GM23248 (cell line): ENCODE data around the gene MOSPD3.

Source experiments
- EZH2 ChIP-seq: fragments of 200-600 bp; sonication (generic); IDR thresholded peaks from 2 replicates; pipeline ENCODE4 v1.6.1; 2018; ENCODE audit warnings: antibody characterized with exemption, mild to moderate bottlenecking; ENCODE audit not compliant: insufficient read depth, poor library complexity, severe bottlenecking
- EZH2phosphoT487 ChIP-seq: fragments of 200-600 bp; sonication (generic); IDR thresholded peaks from 2 replicates; pipeline ENCODE4 v1.6.1; 2018; ENCODE audit warnings: antibody characterized with exemption, moderate library complexity, mild to moderate bottlenecking, low read depth; ENCODE audit not compliant: insufficient read depth

- TF ChIP-seq EZH2 (no peak), EZH2phosphoT487 (no peak)
These were observed 44.0 kb upstream of the MOSPD3 start for GRCh38 chr7:100568176-100568895.
